GM23248 (cell line): ENCODE measurements around the gene ETV5.

Experiments
- EZH2 ChIP-seq: fragments of 200-600 bp; sonication (generic); IDR thresholded peaks from 2 replicates; pipeline ENCODE4 v1.6.1; 2018; ENCODE audit warnings: antibody characterized with exemption, mild to moderate bottlenecking; ENCODE audit not compliant: insufficient read depth, poor library complexity, severe bottlenecking
- EZH2phosphoT487 ChIP-seq: fragments of 200-600 bp; sonication (generic); IDR thresholded peaks from 2 replicates; pipeline ENCODE4 v1.6.1; 2018; ENCODE audit warnings: antibody characterized with exemption, moderate library complexity, mild to moderate bottlenecking, low read depth; ENCODE audit not compliant: insufficient read depth

- TF ChIP-seq EZH2 (no peak), EZH2phosphoT487 (no peak)
These were observed 54.0 kb downstream of the ETV5 start for GRCh38 chr3:186054792-186055352.
